IMR-90 (cell line): ENCODE measurements around the gene ACACB. TPM values are rescaled to one million over a fixed set of nuclear protein-coding genes. Genes with fewer than 3 reads are reported as not detected.

Experiments used
- ATAC-seq: fragments of 200-7000 bp; cut with Tn5 transposase; 2 replicates; pipeline ENCODE4 v1.9.1; 2020; ENCODE audit warnings: low read depth, mild to moderate bottlenecking, moderate library complexity
- BruUV-seq: library from RNA; stranded (reverse); fragments of 400-500 nt; replicated peaks from 2 replicates; lab custom pipeline; 2021; lab: Mats Ljungman, UMichigan
- CTCF ChIA-PET: fragments of 300-600 bp; formaldehyde crosslinking; extraction: SDS; loops from one replicate; lab custom pipeline; 2021; ENCODE audit warnings: antibody characterized with exemption; lab: Yijun Ruan, JAX
- POLR2A ChIA-PET: fragments of 300-600 bp; sonication (Branson Sonifier 250); formaldehyde crosslinking; loops from one replicate; lab custom pipeline; 2022; ENCODE audit warnings: antibody characterized with exemption; ENCODE audit not compliant: unreplicated experiment; lab: Charles Lee
- DNase-seq: peaks from one replicate; pipeline ENCODE4 v3.0.0; 2013
- H2AFZ ChIP-seq: replicated peaks from 2 replicates; pipeline ENCODE3; 2013; ENCODE audit warnings: low read length, mild to moderate bottlenecking; ENCODE audit not compliant: poor library complexity
- H2AK5ac ChIP-seq: 2 replicates; pipeline ENCODE4 v1.6.1; 2013; ENCODE audit warnings: low read depth, low read length, inconsistent platforms
- H2AK9ac ChIP-seq: replicated peaks from 2 replicates; pipeline ENCODE3; 2013; ENCODE audit warnings: mild to moderate bottlenecking, low read depth, low read length, moderate library complexity; ENCODE audit not compliant: poor library complexity
- H2BK120ac ChIP-seq: 2 replicates; pipeline ENCODE4 v1.6.1; 2013; ENCODE audit warnings: low read depth, low read length, inconsistent platforms
- H2BK15ac ChIP-seq: 3 replicates; pipeline ENCODE4 v1.6.1; 2013; ENCODE audit warnings: low read depth, low read length, inconsistent platforms
- H2BK20ac ChIP-seq: 2 replicates; pipeline ENCODE4 v1.6.1; 2013; ENCODE audit warnings: low read depth, mild to moderate bottlenecking, inconsistent platforms, low read length, moderate library complexity
- H2BK5ac ChIP-seq: 2 replicates; pipeline ENCODE4 v1.6.1; 2013; ENCODE audit warnings: mild to moderate bottlenecking, low read depth, low read length, inconsistent platforms; ENCODE audit not compliant: poor library complexity, severe bottlenecking
- H3K14ac ChIP-seq: replicated peaks from 2 replicates; pipeline ENCODE4 v1.6.1; 2013; ENCODE audit warnings: low read depth, low read length, inconsistent platforms
- H3K18ac ChIP-seq: 2 replicates; pipeline ENCODE4 v1.6.1; 2013; ENCODE audit warnings: low read depth, low read length, control low read depth
- H3K23ac ChIP-seq: 2 replicates; pipeline ENCODE4 v1.6.1; 2013; ENCODE audit warnings: low read depth, low read length, inconsistent platforms
- H3K27ac ChIP-seq: 2 replicates; pipeline ENCODE4 v1.5.1; 2013; ENCODE audit warnings: mild to moderate bottlenecking, control low read depth, low read length; ENCODE audit not compliant: insufficient read depth
- H3K27me3 ChIP-seq: 2 replicates; pipeline ENCODE4 v1.6.1; 2013; ENCODE audit warnings: low read length; ENCODE audit not compliant: control insufficient read depth, insufficient read depth
- H3K36me3 ChIP-seq: 2 replicates; pipeline ENCODE4 v1.6.1; 2013; ENCODE audit warnings: low read length, mixed read lengths; ENCODE audit not compliant: control insufficient read depth, insufficient read depth
- H3K4ac ChIP-seq: 2 replicates; pipeline ENCODE4 v1.6.1; 2013; ENCODE audit warnings: low read depth, low read length, inconsistent platforms
- H3K4me1 ChIP-seq: 2 replicates; pipeline ENCODE4 v1.6.1; 2013; ENCODE audit warnings: low read length, mixed read lengths; ENCODE audit not compliant: control insufficient read depth, insufficient read depth
- H3K4me2 ChIP-seq: 2 replicates; pipeline ENCODE4 v1.6.1; 2013; ENCODE audit warnings: low read depth, mild to moderate bottlenecking, control low read depth, low read length, moderate library complexity
- H3K4me3 ChIP-seq: 2 replicates; pipeline ENCODE4 v1.5.1; 2013; ENCODE audit warnings: low read depth, mild to moderate bottlenecking, control low read depth, low read length, moderate library complexity; ENCODE audit not compliant: insufficient read depth
- H3K56ac ChIP-seq: 2 replicates; pipeline ENCODE4 v1.6.1; 2013; ENCODE audit warnings: low read length, inconsistent platforms; ENCODE audit not compliant: insufficient read depth; ENCODE audit errors: extremely low read depth
- H3K79me1 ChIP-seq, 2 experiments: 2 replicates each; pipeline ENCODE4 v1.6.1; 2013; ENCODE audit warnings: low read length in 2 of 2, inconsistent platforms in 1 of 2, low read depth in 1 of 2
- H3K9ac ChIP-seq: 2 replicates; pipeline ENCODE4 v1.6.1; 2013; ENCODE audit warnings: low read depth, low read length, control low read depth
- H3K9me1 ChIP-seq: 2 replicates; pipeline ENCODE4 v1.6.1; 2013; ENCODE audit warnings: low read length, inconsistent platforms; ENCODE audit not compliant: insufficient read depth
- H3K9me3 ChIP-seq: 2 replicates; pipeline ENCODE4 v1.6.1; 2013; ENCODE audit warnings: low read length; ENCODE audit not compliant: control insufficient read depth, insufficient read depth
- H4K20me1 ChIP-seq: 2 replicates; pipeline ENCODE4 v1.6.1; 2013; ENCODE audit warnings: low read length, inconsistent platforms; ENCODE audit not compliant: insufficient read depth
- H4K5ac ChIP-seq: 2 replicates; pipeline ENCODE4 v1.6.1; 2013; ENCODE audit warnings: mild to moderate bottlenecking, low read depth, low read length, control low read depth
- H4K8ac ChIP-seq, 2 experiments: 2 replicates each; pipeline ENCODE4 v1.6.1; 2013; ENCODE audit warnings: low read depth in 2 of 2, low read length in 2 of 2, control low read depth in 1 of 2, inconsistent platforms in 1 of 2
- H4K91ac ChIP-seq: 2 replicates; pipeline ENCODE4 v1.6.1; 2013; ENCODE audit warnings: low read depth, low read length, inconsistent platforms; ENCODE audit not compliant: insufficient read depth
- MXI1 ChIP-seq: IDR thresholded peaks from 2 replicates; pipeline ENCODE4 v1.6.1; 2012; ENCODE audit warnings: low read depth, mild to moderate bottlenecking, low read length, moderate library complexity, borderline replicate concordance
- RAD21 ChIP-seq: IDR thresholded peaks from 2 replicates; pipeline ENCODE4 v1.6.1; 2012; ENCODE audit warnings: low read length, improper control_type of control experiment
- whole genome bisulfite sequencing, 2 experiments: methylation state at CpG; one replicate each; pipeline versions ENCODE4 v1.1.5 to v1.1.7; 2013; ENCODE audit warnings: missing lambda C conversion rate in 2 of 2; ENCODE audit not compliant: insufficient read length in 1 of 2; ENCODE audit errors: extremely low coverage in 2 of 2; 5-methylcytosine and 5-hydroxymethylcytosine counted together
- dilution Hi-C: fragments of 300-500 bp; cut with HindIII; formaldehyde crosslinking; loops from one replicate; pipeline ENCODE4 v1.14.3; 2018; ENCODE audit warnings: low sequenced_read_pairs; ENCODE audit not compliant: unreplicated experiment
- in situ Hi-C: fragments of 300-500 bp; cut with MboI; formaldehyde crosslinking; loops from 3 replicates; pipeline ENCODE4 v1.14.3; 2019; ENCODE audit warnings: low sequenced_read_pairs, inconsistent platforms, mixed read lengths
- intact Hi-C: fragments of 100-400 bp; cut with micrococcal nuclease; formaldehyde crosslinking; loops from 2 replicates; pipeline ENCODE4 v1.10.0; 2022
- polyA plus RNA-seq, 3 experiments: library from polyadenylated mRNA; depleted of rRNA; stranded (reverse); fragments of >200 nt; gene quantifications; 2 replicates each; pipeline ENCODE4 v1.2.3, GENCODE V29; 2012; ENCODE audit warnings: low replicate concordance in 1 of 3
- total RNA-seq: library from RNA; depleted of rRNA; stranded (reverse); fragments of >200 nt; gene quantifications from 2 replicates; pipeline ENCODE4 v1.2.3, GENCODE V29; 2012

Gene ACACB
- total and polyA plus RNA-seq, 2 of the 4 experiments (the other 2 are of a cell fraction) = 2.0 to 2.1 TPM

- H3K27ac ChIP-seq = no peak overlapping the region
Measured at GRCh38 chr12:109279525-109279924, 163.1 kb downstream of the ACACB start.

More at GRCh38 chr12:109279525-109279924, 163.1 kb downstream of the ACACB start:
- Histone ChIP-seq H4K91ac (no peak overlapping the region), H3K4ac (no peak overlapping the region), H3K9me3 (no peaks in the 10 kb centered on the region), H3K79me1 (no peaks in the 10 kb centered on the region), H2BK15ac (no peak overlapping the region), H3K23ac (no peak overlapping the region), H3K9me1 (0 out of 2 replicates have a peak, but pooled peaks cover 5% of the 10 kb centered on the region), H3K4me1 (no peaks in the 10 kb centered on the region), H2AFZ (no peak overlapping the region), H2AK5ac (no peak overlapping the region), H3K27me3 (peaks cover 3% of the 10 kb centered on the region; the same call in 1 of the 2 replicates), H3K4me3 (no peak overlapping the region), H2BK5ac (no peak overlapping the region), H3K56ac (no peak overlapping the region), H3K18ac (no peak overlapping the region), H4K8ac (no peak overlapping the region), H4K20me1 (no peaks in the 10 kb centered on the region), H3K4me2 (no peak overlapping the region), H2AK9ac (peak overlapping the region; percentile 5), H3K14ac (no peak overlapping the region), H2BK20ac (no peak overlapping the region), H2BK120ac (no peak overlapping the region), H3K9ac (no peak overlapping the region), H3K36me3 (no peaks in the 10 kb centered on the region), H4K5ac (no peak overlapping the region)
- dilution Hi-C loops = no loop called here
- TF ChIP-seq MXI1 (no peak), RAD21 (no peak)
- intact Hi-C loops = no loop called here
- ATAC-seq = no peak
- ChIA-PET POLR2A (no interaction called here), CTCF (no interaction called here)
- in situ Hi-C loops = no loop called here
- no peak for DNase-seq
- WGBS, 2 experiments = 96% methylated on average over 5 of the region's 13 CpGs; no CpG with 5 or more reads in 1 of the 2 experiments
- BruUV-seq = no TSS peak
